Erythroblast (primary cell): Measurements from ENCODE around the gene RNF152.

Source experiments
- GATA1 ChIP-seq: IDR thresholded peaks from 2 replicates; pipeline ENCODE4 v1.6.1; 2011; ENCODE audit warnings: low read depth, mild to moderate bottlenecking, control low read depth, low read length, moderate library complexity
- POLR2A ChIP-seq: IDR thresholded peaks from 2 replicates; pipeline ENCODE4 v1.6.1; 2011; ENCODE audit warnings: mild to moderate bottlenecking, low read length

DNA sequence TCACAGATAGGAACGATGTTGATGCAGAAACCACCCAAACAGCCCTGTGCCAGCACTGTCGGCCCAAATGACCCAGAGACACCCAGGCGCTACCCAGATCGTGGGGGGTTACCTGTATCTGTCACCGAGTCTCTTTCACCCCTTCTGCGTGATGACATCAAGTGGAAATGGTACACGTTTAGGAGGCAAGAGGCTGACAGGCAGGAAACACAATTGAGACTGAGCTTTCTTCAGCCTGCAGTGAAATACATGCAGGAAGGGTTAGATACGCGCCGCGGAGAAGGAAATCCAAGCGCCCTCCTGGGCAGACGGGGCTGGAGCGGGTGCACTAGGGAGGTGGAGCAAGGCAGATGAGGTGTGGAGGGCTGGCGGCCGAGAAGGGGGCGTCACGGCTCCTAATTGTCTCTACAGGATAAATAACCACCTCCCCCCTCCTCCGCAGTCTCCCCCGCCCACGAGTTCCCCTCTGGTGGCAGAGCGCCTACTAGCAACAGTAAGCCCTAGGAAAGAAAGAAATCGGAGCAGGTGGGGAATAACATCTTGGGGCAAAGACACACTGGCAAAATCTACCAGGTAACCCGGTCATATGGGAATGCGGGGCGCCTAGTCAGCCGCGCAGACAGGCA is at the start of gene RNF152:
- TF ChIP-seq POLR2A: no peak
- no peak for TF ChIP-seq GATA1
